A172 (cell line): Measurements from ENCODE around the gene SYTL5. TPM values are rescaled to one million over a fixed set of nuclear protein-coding genes. Genes with fewer than 3 reads are reported as not detected.

Experiments
- DNase-seq: peaks from one replicate; pipeline ENCODE4 v3.0.0-alpha.2; 2015; ENCODE audit warnings: low spot score
- total RNA-seq: library from RNA; depleted of rRNA; stranded (reverse); fragments of >200 nt; shearing (Covaris generic); gene quantifications from 2 replicates; pipeline ENCODE4 v1.2.3, GENCODE V29; 2014

Gene SYTL5
- total RNA-seq, 1 experiment from 2014 or later = 8.1 TPM

- DNase-seq = no peak
Measured at GRCh38 chrX:38087594-38087993, 81.2 kb downstream of the SYTL5 start.

- DNase-seq = no peak
Measured at GRCh38 chrX:38089173-38089982, 83.0 kb downstream of the SYTL5 start.

- peak; percentile 43 for DNase-seq
Measured at GRCh38 chrX:38095971-38096529, 89.7 kb downstream of the SYTL5 start.

- no peak for DNase-seq
Measured at GRCh38 chrX:38099688-38100087, 93.3 kb downstream of the SYTL5 start.

- DNase-seq = no peak
Measured at GRCh38 chrX:38102240-38102639, 95.9 kb downstream of the SYTL5 start.

GRCh38 chrX:38102875-38103274 lies 96.5 kb downstream of the SYTL5 start:
- DNase-seq = no peak

GRCh38 chrX:38103857-38104812 lies 97.8 kb downstream of the SYTL5 start:
- DNase-seq = no peak

- no peak for DNase-seq
Measured at GRCh38 chrX:38105216-38105725, 98.9 kb downstream of the SYTL5 start.

- DNase-seq = no peak
Measured at GRCh38 chrX:38106991-38107655, 100.8 kb downstream of the SYTL5 start.

GRCh38 chrX:38108364-38108763 lies 102.0 kb downstream of the SYTL5 start:
- DNase-seq = no peak

GRCh38 chrX:38109042-38109898 lies 102.9 kb downstream of the SYTL5 start:
- DNase-seq = no peak

GRCh38 chrX:38110231-38110630 lies 103.9 kb downstream of the SYTL5 start:
- DNase-seq = no peak

GRCh38 chrX:38111196-38111595 lies 104.8 kb downstream of the SYTL5 start:
- DNase-seq = no peak

- DNase-seq = no peak
Measured at GRCh38 chrX:38112566-38112965, 106.2 kb downstream of the SYTL5 start.

GRCh38 chrX:38116706-38117105 lies 110.4 kb downstream of the SYTL5 start:
- no peak for DNase-seq

- DNase-seq = no peak
Measured at GRCh38 chrX:38117485-38117884, 111.1 kb downstream of the SYTL5 start.

GRCh38 chrX:38124000-38124399 lies 117.6 kb downstream of the SYTL5 start:
- no peak for DNase-seq

GRCh38 chrX:38126179-38126578 lies 119.8 kb downstream of the SYTL5 start:
- DNase-seq = no peak

GRCh38 chrX:38127961-38128360 lies 121.6 kb downstream of the SYTL5 start:
- no peak for DNase-seq

- DNase-seq = no peak
Measured at GRCh38 chrX:38129366-38129765, 123.0 kb downstream of the SYTL5 start.
